Measurements from ENCODE around the gene SCAMP1.

GRCh38 chr5:78482948-78483347 lies 122.5 kb downstream of the SCAMP1 start:
- TF ChIP-seq POLR2A (IDR thresholded peaks at IDR 0.05), result no peak
- TF ChIP-seq, protein P1, sequence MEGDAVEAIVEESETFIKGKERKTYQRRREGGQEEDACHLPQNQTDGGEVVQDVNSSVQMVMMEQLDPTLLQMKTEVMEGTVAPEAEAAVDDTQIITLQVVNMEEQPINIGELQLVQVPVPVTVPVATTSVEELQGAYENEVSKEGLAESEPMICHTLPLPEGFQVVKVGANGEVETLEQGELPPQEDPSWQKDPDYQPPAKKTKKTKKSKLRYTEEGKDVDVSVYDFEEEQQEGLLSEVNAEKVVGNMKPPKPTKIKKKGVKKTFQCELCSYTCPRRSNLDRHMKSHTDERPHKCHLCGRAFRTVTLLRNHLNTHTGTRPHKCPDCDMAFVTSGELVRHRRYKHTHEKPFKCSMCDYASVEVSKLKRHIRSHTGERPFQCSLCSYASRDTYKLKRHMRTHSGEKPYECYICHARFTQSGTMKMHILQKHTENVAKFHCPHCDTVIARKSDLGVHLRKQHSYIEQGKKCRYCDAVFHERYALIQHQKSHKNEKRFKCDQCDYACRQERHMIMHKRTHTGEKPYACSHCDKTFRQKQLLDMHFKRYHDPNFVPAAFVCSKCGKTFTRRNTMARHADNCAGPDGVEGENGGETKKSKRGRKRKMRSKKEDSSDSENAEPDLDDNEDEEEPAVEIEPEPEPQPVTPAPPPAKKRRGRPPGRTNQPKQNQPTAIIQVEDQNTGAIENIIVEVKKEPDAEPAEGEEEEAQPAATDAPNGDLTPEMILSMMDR (IDR thresholded peaks at IDR 0.05), result no peak

Measured in lower leg skin (tissue), 3 donors.